Activated CD8-positive, alpha-beta memory T cell treated with anti-CD3 and anti-CD28 coated beads, Interleukin-2, amount 10 ng/mL, durations not matched to agents 7 days and 5 days (primary cell): ENCODE data around the gene MACROH2A1. TPM values are rescaled to one million over a fixed set of nuclear protein-coding genes. Genes with fewer than 3 reads are reported as not detected.

ENCODE experiments used
- ATAC-seq: fragments of 150-1000 bp; cut with Tn5 transposase; one replicate; pipeline ENCODE4 v1.10.0; 2021; ENCODE audit warnings: moderate library complexity
- CTCF ChIA-PET: fragments of 350-600 bp; sonication (Branson Sonifier 250); formaldehyde crosslinking; loops from one replicate; lab custom pipeline; 2021; ENCODE audit warnings: antibody characterized with exemption; lab: Charles Lee
- DNase-seq: peaks from one replicate; pipeline ENCODE4 v3.0.0-alpha.2; 2020
- H3K27ac Mint-ChIP-seq: one replicate; pipeline ENCODE4 v1.8.0; 2021; ENCODE audit warnings: mild to moderate bottlenecking, mixed read lengths
- H3K27me3 Mint-ChIP-seq: one replicate; pipeline ENCODE4 v1.8.0; 2021; ENCODE audit warnings: mixed read lengths
- H3K36me3 Mint-ChIP-seq: one replicate; pipeline ENCODE4 v1.8.0; 2021; ENCODE audit warnings: mild to moderate bottlenecking, mixed read lengths
- H3K4me1 Mint-ChIP-seq: one replicate; pipeline ENCODE4 v1.8.0; 2021; ENCODE audit warnings: mixed read lengths
- H3K4me3 Mint-ChIP-seq: one replicate; pipeline ENCODE4 v1.8.0; 2021; ENCODE audit warnings: mild to moderate bottlenecking, moderate library complexity, mixed read lengths
- H3K9me3 Mint-ChIP-seq: one replicate; pipeline ENCODE4 v1.8.0; 2022; ENCODE audit warnings: low read depth, mixed read lengths
- total RNA-seq, 2 experiments: library from RNA; stranded (reverse); gene quantifications; one replicate each; pipeline ENCODE4 v1.2.3, GENCODE V29; 2021

Gene MACROH2A1
- total RNA-seq, 2 experiments from 2014 or later, result 281 to 327 TPM

DNA sequence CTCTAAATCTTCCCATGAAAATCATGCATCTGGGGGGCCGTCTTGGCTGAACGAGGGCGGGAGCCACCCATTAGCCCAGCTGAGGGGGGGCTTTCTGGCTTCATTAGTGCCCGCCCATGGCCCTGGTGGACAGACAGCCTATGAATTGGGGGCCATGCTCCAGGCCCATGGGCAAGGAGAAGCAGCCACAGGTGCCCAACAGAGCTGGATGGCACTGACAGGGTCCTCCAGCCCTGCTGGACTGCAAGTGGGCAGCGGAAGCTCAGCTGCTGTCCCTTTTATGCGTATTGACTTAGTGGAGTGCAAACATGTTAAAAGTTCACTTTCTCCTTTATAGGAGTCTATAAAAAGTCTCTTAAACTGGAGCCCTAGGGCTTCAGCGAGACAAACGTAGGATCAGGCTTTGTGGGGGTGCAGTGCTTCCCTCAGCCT lies 75.3 kb downstream of the MACROH2A1 start:
- H3K9me3 Mint-ChIP-seq, result no peaks in the 10 kb centered on the region
- no peaks in the 10 kb centered on the region for H3K36me3 Mint-ChIP-seq
- no peak overlapping the region for H3K27ac Mint-ChIP-seq
- H3K4me3 Mint-ChIP-seq, result no peak overlapping the region
- H3K4me1 Mint-ChIP-seq, result peaks cover 8% of the 10 kb centered on the region
- no peak for DNase-seq
- CTCF ChIA-PET, result interaction anchor here (0.8 to 2.1 kb wide), 3 partner anchors 10 to 132 kb away, joined by 3 to 5 read pairs (median 4); no protein-coding TSS in a partner anchor
- ATAC-seq, result no peak
- H3K27me3 Mint-ChIP-seq, result no peaks in the 10 kb centered on the region

GRCh38 chr5:135323227-135323626 lies 75.8 kb downstream of the MACROH2A1 start:
- Mint-ChIP-seq H3K4me1 (peaks cover 8% of the 10 kb centered on the region), H3K4me3 (no peak overlapping the region), H3K27me3 (no peaks in the 10 kb centered on the region), H3K9me3 (no peaks in the 10 kb centered on the region), H3K36me3 (no peaks in the 10 kb centered on the region), H3K27ac (no peak overlapping the region)
- CTCF ChIA-PET, result interaction anchor here (0.8 to 1.2 kb wide), 5 partner anchors 9 to 132 kb away, joined by 3 to 4 read pairs (median 3); no protein-coding TSS in a partner anchor
- ATAC-seq (no peak), DNase-seq (no peak)

GRCh38 chr5:135322744-135323143 lies 76.3 kb downstream of the MACROH2A1 start:
- no peak overlapping the region for H3K4me3 Mint-ChIP-seq
- H3K4me1 Mint-ChIP-seq, result peaks cover 8% of the 10 kb centered on the region
- DNase-seq (no peak), ATAC-seq (no peak)
- no peaks in the 10 kb centered on the region for H3K36me3 Mint-ChIP-seq
- H3K27me3 Mint-ChIP-seq, result no peaks in the 10 kb centered on the region
- no peak overlapping the region for H3K27ac Mint-ChIP-seq
- H3K9me3 Mint-ChIP-seq, result no peaks in the 10 kb centered on the region
- CTCF ChIA-PET, result interaction anchor here (0.8 to 1.2 kb wide), 5 partner anchors 9 to 131 kb away, joined by 3 to 4 read pairs (median 3); no protein-coding TSS in a partner anchor

- CTCF ChIA-PET, result interaction anchor here (1.0 to 1.2 kb wide), 3 partner anchors 8 to 117 kb away, joined by 3 read pairs; no protein-coding TSS in a partner anchor
- ATAC-seq (no peak), DNase-seq (no peak)
- Mint-ChIP-seq H3K4me3 (no peak overlapping the region), H3K27ac (no peak overlapping the region), H3K27me3 (no peaks in the 10 kb centered on the region), H3K4me1 (peaks cover 8% of the 10 kb centered on the region), H3K9me3 (no peaks in the 10 kb centered on the region), H3K36me3 (no peaks in the 10 kb centered on the region)
Observed at GRCh38 chr5:135322271-135322670, 76.8 kb downstream of the MACROH2A1 start.

DNA sequence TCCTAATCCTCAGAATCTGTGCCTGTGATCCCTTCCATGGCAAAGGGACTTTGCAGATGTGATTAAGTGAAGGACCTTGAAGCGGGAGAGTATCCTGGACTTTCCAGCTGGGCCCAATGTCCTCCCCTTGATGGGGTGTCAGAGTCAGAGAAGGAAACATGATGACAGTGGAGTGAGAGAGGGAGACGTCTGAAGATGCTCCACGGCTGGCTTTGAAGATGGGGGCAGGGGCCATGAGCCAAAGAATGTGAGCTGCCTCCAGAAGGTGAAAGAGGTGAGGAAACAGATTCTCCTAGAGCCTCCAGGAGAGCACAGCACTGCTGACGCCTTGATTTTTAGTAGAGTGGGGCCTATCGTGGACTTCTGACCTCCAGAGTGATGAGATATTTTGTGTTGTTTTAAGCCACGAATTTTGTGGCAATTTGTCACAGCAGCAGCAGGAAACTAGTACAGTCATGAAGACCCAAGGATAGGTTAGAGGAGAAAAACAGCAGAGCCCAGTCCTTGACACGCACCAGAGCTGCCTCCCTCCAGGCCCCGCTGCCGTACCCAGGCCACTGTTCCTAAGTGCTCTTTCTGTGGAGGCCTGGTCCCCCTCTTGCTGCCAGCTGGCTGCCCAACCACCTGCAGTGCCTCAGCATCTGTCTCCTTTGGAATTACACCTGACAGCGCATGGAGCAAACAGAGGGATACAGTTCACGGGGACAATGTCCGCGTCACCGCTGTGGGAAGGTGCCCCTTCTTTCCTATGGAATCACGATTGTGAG lies 78.1 kb downstream of the MACROH2A1 start:
- no peaks in the 10 kb centered on the region for H3K27me3 Mint-ChIP-seq
- DNase-seq (no peak), ATAC-seq (no peak)
- CTCF ChIA-PET, result no interaction called here
- H3K9me3 Mint-ChIP-seq, result no peaks in the 10 kb centered on the region
- no peaks in the 10 kb centered on the region for H3K36me3 Mint-ChIP-seq
- H3K27ac Mint-ChIP-seq, result no peak overlapping the region
- H3K4me1 Mint-ChIP-seq, result peaks cover 8% of the 10 kb centered on the region
- H3K4me3 Mint-ChIP-seq, result no peak overlapping the region

DNA sequence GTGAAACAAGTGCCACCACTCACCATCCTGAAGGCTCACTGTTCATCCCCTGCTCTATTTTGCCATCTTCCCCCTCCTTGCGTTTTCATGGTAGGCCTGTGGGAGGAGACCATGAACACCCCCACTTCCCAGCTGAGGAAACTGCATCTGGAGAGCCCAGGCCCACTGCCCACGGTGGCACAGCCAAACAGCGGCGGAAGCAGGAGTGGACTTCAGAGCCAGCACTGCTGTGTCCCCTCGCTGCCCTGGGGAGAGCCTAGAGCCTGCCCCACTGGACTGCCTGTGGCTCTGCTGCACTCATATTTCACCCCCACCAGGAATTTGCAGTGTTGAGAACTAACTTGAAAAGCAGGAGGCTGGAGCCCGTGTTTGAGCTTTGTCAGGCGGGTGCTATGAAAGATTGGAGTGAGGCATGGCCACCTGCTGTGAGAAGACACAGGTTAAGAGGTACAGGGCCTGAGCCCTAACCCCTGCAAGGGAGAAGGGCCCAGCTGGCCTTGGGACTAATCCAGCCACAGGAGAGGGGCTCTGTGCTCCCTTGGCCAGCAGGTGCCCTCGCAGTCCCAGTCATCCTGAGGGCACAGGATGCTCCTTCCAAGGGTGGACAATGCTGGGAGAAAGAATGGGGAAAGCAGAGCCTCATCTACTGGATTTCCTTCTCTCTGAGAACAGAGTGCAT lies 79.0 kb downstream of the MACROH2A1 start:
- Mint-ChIP-seq H3K27me3 (no peaks in the 10 kb centered on the region), H3K4me3 (no peak overlapping the region), H3K9me3 (no peaks in the 10 kb centered on the region), H3K27ac (no peak overlapping the region), H3K36me3 (no peaks in the 10 kb centered on the region), H3K4me1 (peaks cover 4% of the 10 kb centered on the region)
- no peak for ATAC-seq
- CTCF ChIA-PET, result no interaction called here
- no peak for DNase-seq

DNA sequence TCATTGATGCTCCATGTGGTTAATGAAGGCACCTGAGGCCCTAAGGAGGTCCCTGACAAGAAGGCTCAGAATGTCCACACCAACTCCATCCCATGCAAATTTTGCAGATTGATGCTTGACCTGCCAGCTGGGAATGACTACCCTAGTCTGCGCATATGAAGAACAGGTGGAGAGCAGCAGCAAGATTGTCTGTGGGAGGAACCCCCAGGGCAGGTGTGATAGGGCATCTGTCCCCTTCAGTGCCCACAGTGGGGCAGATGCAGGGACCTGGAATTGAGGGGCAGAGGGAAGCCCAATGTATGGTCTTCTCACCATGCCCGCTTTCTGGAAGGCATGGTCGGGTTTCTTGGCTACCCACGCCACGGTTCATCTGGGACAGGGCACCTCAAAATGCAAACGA lies 79.6 kb downstream of the MACROH2A1 start:
- no peak for DNase-seq
- Mint-ChIP-seq H3K27me3 (no peaks in the 10 kb centered on the region), H3K9me3 (no peaks in the 10 kb centered on the region), H3K36me3 (no peaks in the 10 kb centered on the region), H3K27ac (no peak overlapping the region), H3K4me3 (no peak overlapping the region), H3K4me1 (peaks cover 6% of the 10 kb centered on the region)
- CTCF ChIA-PET, result no interaction called here
- no peak for ATAC-seq

GRCh38 chr5:135318924-135319323 lies 80.1 kb downstream of the MACROH2A1 start:
- H3K4me3 Mint-ChIP-seq, result no peak overlapping the region
- DNase-seq, result no peak
- H3K9me3 Mint-ChIP-seq, result no peaks in the 10 kb centered on the region
- H3K36me3 Mint-ChIP-seq, result no peaks in the 10 kb centered on the region
- H3K27me3 Mint-ChIP-seq, result no peaks in the 10 kb centered on the region
- CTCF ChIA-PET, result interaction anchor here (0.8 kb wide), 1 partner anchor 10 kb away, joined by 3 read pairs; no protein-coding TSS in a partner anchor
- ATAC-seq, result no peak
- peaks cover 11% of the 10 kb centered on the region for H3K4me1 Mint-ChIP-seq
- H3K27ac Mint-ChIP-seq, result no peak overlapping the region

- CTCF ChIA-PET, result interaction anchor here (0.8 kb wide), 1 partner anchor 9 kb away, joined by 3 read pairs; no protein-coding TSS in a partner anchor
Observed at GRCh38 chr5:135318037-135318436, 81.0 kb downstream of the MACROH2A1 start.

GRCh38 chr5:135317286-135317685 lies 81.7 kb downstream of the MACROH2A1 start:
- DNase-seq (no peak), ATAC-seq (no peak)
- CTCF ChIA-PET, result no interaction called here
- Mint-ChIP-seq H3K9me3 (no peaks in the 10 kb centered on the region), H3K27ac (no peak overlapping the region), H3K4me3 (no peak overlapping the region), H3K36me3 (no peaks in the 10 kb centered on the region), H3K27me3 (no peaks in the 10 kb centered on the region), H3K4me1 (peaks cover 28% of the 10 kb centered on the region)

More at GRCh38 chr5:135318037-135318436, 81.0 kb downstream of the MACROH2A1 start:
- Mint-ChIP-seq H3K27me3 (no peaks in the 10 kb centered on the region), H3K27ac (no peak overlapping the region), H3K36me3 (no peaks in the 10 kb centered on the region), H3K4me1 (peaks cover 20% of the 10 kb centered on the region), H3K9me3 (no peaks in the 10 kb centered on the region), H3K4me3 (no peak overlapping the region)
- peak; percentile 23 for DNase-seq
- no peak for ATAC-seq

GRCh38 chr5:135315386-135315785 lies 83.6 kb downstream of the MACROH2A1 start:
- Mint-ChIP-seq H3K9me3 (no peaks in the 10 kb centered on the region), H3K27me3 (no peaks in the 10 kb centered on the region), H3K36me3 (no peaks in the 10 kb centered on the region), H3K27ac (no peak overlapping the region), H3K4me3 (no peak overlapping the region), H3K4me1 (peaks cover 42% of the 10 kb centered on the region)
- no peak for ATAC-seq
- DNase-seq, result no peak
- CTCF ChIA-PET, result no interaction called here

GRCh38 chr5:135313946-135314345 lies 85.1 kb downstream of the MACROH2A1 start:
- H3K4me1 Mint-ChIP-seq, result peaks cover 56% of the 10 kb centered on the region
- H3K9me3 Mint-ChIP-seq, result no peaks in the 10 kb centered on the region
- DNase-seq (no peak), ATAC-seq (peak; percentile 46)
- peak overlapping the region; percentile 83 for H3K27ac Mint-ChIP-seq
- H3K27me3 Mint-ChIP-seq, result no peaks in the 10 kb centered on the region
- H3K4me3 Mint-ChIP-seq, result no peak overlapping the region
- H3K36me3 Mint-ChIP-seq, result no peaks in the 10 kb centered on the region
- CTCF ChIA-PET, result interaction anchor here (0.7 to 1.7 kb wide), 3 partner anchors 9 to 26 kb away, joined by 3 to 5 read pairs (median 4); no protein-coding TSS in a partner anchor

DNA sequence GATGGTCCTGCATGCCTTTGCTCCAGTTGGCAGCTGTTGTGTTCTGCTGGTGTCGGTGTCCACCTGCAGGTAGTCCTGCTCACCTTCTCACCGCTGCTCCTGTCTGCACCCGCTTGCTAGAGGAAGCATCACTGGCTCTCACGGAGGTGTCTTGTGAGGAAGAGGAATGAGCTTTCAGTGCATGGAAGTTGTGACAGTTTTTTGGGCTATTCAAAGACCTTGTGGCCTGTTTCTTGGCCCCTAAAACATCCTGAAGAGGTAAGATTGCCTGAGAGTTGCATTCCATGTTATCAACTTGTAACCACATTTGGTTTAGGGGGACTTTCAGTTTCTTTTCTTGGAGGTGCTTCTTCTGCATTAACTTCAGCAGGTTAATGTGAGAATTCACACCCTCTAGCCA lies 85.6 kb downstream of the MACROH2A1 start:
- H3K4me1 Mint-ChIP-seq, result peaks cover 62% of the 10 kb centered on the region
- CTCF ChIA-PET, result interaction anchor here (0.7 to 1.7 kb wide), 5 partner anchors 10 to 122 kb away, joined by 3 to 5 read pairs (median 4); no protein-coding TSS in a partner anchor
- peak; percentile 41 for DNase-seq
- H3K9me3 Mint-ChIP-seq, result no peaks in the 10 kb centered on the region
- peak overlapping the region; percentile 83 for H3K27ac Mint-ChIP-seq
- ATAC-seq, result peak; percentile 48
- no peaks in the 10 kb centered on the region for H3K36me3 Mint-ChIP-seq
- peak overlapping the region; percentile 19 for H3K4me3 Mint-ChIP-seq
- H3K27me3 Mint-ChIP-seq, result no peaks in the 10 kb centered on the region
